Measurements from ENCODE around the gene SLC9C1. TPM values are rescaled to one million over a fixed set of nuclear protein-coding genes. Genes with fewer than 3 reads are reported as not detected.

The SLC9C1 gene
- total RNA-seq, 4 donors from 2014 or later, result 0.67 to 12.4 (median 1.7) TPM; not detected in 1

DNA sequence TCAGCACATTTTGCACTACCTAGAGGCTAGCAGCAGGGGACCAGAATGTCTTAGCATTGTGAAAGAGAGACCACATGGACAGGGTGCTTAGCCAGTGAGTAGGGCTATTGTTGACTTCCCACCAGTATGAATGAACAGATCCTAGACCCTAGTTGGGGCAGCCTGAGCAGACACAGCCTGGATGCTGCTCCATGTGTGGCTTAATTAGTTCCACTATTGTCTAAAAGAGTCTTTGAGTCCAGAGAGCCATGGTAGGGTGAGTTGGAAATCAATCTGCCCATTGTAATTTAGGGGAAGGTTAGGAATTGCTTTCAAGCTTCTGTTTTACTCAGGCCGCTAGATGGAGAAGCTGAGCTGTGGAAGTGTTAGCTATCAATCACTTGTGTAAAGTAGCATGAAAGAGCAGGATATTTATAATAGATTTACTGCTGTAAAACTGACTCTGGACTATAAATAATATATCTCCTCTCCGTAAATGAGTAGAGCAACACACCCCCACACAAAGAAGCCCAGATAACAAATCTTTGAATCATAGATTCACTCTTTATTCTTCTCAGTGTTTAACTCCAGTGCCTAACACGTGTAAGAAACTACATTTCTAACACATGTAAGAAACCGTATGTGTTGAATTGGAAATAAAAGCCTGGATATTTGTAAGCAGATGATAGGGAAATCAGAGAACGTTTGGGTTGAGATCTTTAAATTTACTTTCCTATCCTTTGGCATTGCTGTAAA is 156.9 kb downstream of the SLC9C1 start:
- Histone ChIP-seq H3K9me3 (no peaks in the 10 kb centered on the region), H3K4me1 (peaks cover 0 to 3% (median 0%) of the 10 kb centered on the region in 4 donors), H3K4me3 (no peak overlapping the region), H3K27me3 (no peaks in the 10 kb centered on the region), H3K27ac (no peak overlapping the region), H3K36me3 (no peaks in the 10 kb centered on the region)
- peak in 5 of 6 experiments; percentile 10 to 67 (median 61) for TF ChIP-seq CTCF (IDR thresholded peaks at IDR 0.05)
- TF ChIP-seq POLR2A (IDR thresholded peaks at IDR 0.05), result no peak
- DNase-seq, result peak in 1 of 3 donors; percentile 80

DNA sequence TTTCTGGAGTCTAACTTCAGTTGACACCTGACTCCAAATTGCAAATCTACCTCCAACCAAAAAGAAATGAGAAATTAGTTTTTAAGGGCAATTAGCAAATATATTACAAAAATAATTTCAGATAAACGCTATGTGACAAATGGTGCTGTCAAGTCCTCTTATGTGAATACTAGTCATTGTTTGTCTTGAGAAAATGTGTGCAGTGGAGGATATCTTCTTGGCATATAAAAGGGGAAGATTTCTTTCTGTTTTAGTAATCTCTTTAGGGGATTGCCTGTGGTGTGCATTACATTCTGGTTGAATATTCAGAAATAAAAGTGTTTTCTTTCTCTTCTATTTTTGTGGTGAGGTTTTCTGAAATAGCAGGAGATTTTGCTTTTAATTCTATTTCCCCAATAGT is 158.0 kb downstream of the SLC9C1 start:
- Histone ChIP-seq H3K27me3 (no peaks in the 10 kb centered on the region), H3K27ac (no peak overlapping the region), H3K36me3 (no peaks in the 10 kb centered on the region), H3K9me3 (no peaks in the 10 kb centered on the region), H3K4me3 (no peak overlapping the region), H3K4me1 (peaks cover 0 to 3% (median 0%) of the 10 kb centered on the region in 4 donors)
- TF ChIP-seq CTCF (IDR thresholded peaks at IDR 0.05) (no peak), POLR2A (IDR thresholded peaks at IDR 0.05) (no peak)
- DNase-seq, result no peak

DNA sequence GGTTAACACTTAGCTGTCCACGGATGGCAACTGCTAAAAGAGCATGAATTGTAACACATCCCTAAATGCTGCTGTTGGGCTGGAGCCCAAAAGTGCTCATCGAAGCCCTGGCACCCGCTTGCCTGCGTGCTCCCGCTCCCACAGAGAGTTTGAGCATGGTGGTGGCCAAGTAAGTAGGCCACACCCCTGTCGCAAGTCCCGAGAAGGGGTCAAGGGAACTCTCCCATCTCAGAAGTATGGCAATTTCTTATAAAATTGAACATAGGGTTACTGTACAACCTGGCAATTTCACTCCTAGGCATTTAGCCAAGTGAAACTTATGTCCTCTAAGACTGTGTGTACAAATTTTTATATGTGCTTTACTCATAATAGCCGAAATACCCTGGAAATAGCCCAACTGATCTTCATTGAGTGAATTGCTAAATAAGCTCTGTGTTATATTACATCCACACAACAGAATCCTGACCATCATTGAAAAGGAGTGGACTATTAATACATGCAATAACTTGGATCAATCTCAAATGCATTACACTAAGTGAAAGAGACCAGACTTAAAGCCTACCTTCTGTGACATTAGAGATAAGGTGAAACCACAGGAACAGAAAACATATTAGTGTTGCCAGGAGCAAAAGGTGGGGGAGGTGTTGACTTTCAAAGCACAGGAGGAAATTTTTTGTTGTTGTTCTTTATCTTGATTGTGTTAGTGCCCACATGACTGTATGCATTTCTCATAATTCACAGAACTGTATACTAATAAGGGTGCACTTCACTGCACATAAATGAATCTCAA is 159.5 kb downstream of the SLC9C1 start:
- TF ChIP-seq CTCF (IDR thresholded peaks at IDR 0.05) (no peak), POLR2A (IDR thresholded peaks at IDR 0.05) (no peak)

GRCh38 chr3:112133626-112134334 is 160.2 kb downstream of the SLC9C1 start:
- Histone ChIP-seq H3K4me3 (no peak overlapping the region), H3K27ac (peak overlapping the region in 2 of 4 donors; percentile 29 to 71), H3K4me1 (peaks cover 0 to 5% (median 0%) of the 10 kb centered on the region in 4 donors), H3K9me3 (no peaks in the 10 kb centered on the region), H3K36me3 (no peaks in the 10 kb centered on the region), H3K27me3 (no peaks in the 10 kb centered on the region)
- no peak for DNase-seq
- no peak for TF ChIP-seq POLR2A (IDR thresholded peaks at IDR 0.05)
- no peak for TF ChIP-seq CTCF (IDR thresholded peaks at IDR 0.05)

More for the DNA sequence above, 159.5 kb downstream of the SLC9C1 start:
- Histone ChIP-seq H3K4me3 (no peak overlapping the region), H3K27ac (peak overlapping the region in 2 of 4 donors; percentile 0 to 71), H3K9me3 (no peaks in the 10 kb centered on the region), H3K27me3 (no peaks in the 10 kb centered on the region), H3K36me3 (no peaks in the 10 kb centered on the region), H3K4me1 (peaks cover 0 to 3% (median 0%) of the 10 kb centered on the region in 4 donors)
- no peak for DNase-seq

- Histone ChIP-seq H3K36me3 (no peaks in the 10 kb centered on the region), H3K4me3 (peak within 1 kb of the TSS in 2 of 4 donors; percentile 2 to 22), H3K27ac (peak within 1 kb of the TSS in 3 of 4 donors; percentile 11 to 71 (median 29)), H3K4me1 (peaks cover 0 to 9% (median 0%) of the 10 kb centered on the region in 4 donors), H3K27me3 (no peaks in the 10 kb centered on the region), H3K9me3 (no peaks in the 10 kb centered on the region)
- TF ChIP-seq CTCF (IDR thresholded peaks at IDR 0.05) (no peak), POLR2A (IDR thresholded peaks at IDR 0.05) (no peak)
- peak in 2 of 3 donors; percentile 78 to 86 for DNase-seq
Measured at GRCh38 chr3:112132975-112133448, 161.0 kb downstream of the SLC9C1 start, which contains the start of gene GCSAM. GCSAM (minus strand) TSS chr3:112133248; CDS start chr3:112133120, 128 bp downstream.
